ENCODE results near the gene TSPAN1.

DNA sequence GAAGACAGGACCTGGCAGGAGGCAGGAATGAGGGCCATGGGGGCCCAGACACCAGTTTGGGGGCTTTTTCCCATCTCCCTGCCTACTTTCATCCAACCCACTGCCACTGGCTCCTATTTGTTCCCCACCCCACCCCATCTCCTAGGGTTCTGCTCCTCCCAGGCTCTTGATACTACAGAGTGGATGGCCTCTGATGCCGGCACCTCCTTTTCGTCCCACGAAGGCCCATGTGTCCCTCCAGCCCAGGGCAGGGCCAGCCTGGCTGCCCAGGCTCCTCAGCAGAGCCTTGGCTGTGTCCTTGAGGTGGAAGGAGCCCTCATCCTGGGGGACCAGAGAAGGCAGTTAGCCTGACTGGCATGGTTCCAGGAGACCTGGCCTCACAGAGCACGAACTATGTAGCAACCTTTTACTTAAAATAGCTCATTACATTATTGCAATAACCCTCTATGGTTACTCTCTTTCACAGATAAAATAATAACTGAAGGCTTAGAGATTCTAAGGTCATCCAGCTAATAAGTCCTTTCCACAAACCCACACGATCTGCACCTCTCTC lies 19.8 kb downstream of the TSPAN1 start:
- no peak for TF ChIP-seq POLR2A (IDR thresholded peaks at IDR 0.05)
- TF ChIP-seq, protein P1, sequence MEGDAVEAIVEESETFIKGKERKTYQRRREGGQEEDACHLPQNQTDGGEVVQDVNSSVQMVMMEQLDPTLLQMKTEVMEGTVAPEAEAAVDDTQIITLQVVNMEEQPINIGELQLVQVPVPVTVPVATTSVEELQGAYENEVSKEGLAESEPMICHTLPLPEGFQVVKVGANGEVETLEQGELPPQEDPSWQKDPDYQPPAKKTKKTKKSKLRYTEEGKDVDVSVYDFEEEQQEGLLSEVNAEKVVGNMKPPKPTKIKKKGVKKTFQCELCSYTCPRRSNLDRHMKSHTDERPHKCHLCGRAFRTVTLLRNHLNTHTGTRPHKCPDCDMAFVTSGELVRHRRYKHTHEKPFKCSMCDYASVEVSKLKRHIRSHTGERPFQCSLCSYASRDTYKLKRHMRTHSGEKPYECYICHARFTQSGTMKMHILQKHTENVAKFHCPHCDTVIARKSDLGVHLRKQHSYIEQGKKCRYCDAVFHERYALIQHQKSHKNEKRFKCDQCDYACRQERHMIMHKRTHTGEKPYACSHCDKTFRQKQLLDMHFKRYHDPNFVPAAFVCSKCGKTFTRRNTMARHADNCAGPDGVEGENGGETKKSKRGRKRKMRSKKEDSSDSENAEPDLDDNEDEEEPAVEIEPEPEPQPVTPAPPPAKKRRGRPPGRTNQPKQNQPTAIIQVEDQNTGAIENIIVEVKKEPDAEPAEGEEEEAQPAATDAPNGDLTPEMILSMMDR (IDR thresholded peaks at IDR 0.05): no peak
- TF ChIP-seq POLR2AphosphoS5 (IDR thresholded peaks at IDR 0.05): no peak
- TF ChIP-seq EP300 (IDR thresholded peaks at IDR 0.05): no peak
